Activated naive CD4-positive, alpha-beta T cell treated with anti-CD3 and anti-CD28 coated beads, Interleukin-2, amount 50 U/mL, for 72 hours (primary cell): Measurements from ENCODE around the gene PAQR8. TPM values are rescaled to one million over a fixed set of nuclear protein-coding genes. Genes with fewer than 3 reads are reported as not detected.

ENCODE experiments used
- ATAC-seq, 2 donors: fragments of 150-1000 bp; cut with Tn5 transposase; 2 replicates each; pipeline ENCODE4 v1.10.0; 2021; ENCODE audit warnings: mild to moderate bottlenecking in 2 of 2, moderate library complexity in 2 of 2
- DNase-seq, 2 donors: peaks; one replicate each; pipeline ENCODE4 v3.0.0; 2021 to 2022; ENCODE audit warnings: low spot score in 2 of 2
- H3K27ac Mint-ChIP-seq, 2 donors: one replicate each; pipeline ENCODE4 v1.8.0; 2022; ENCODE audit warnings: mild to moderate bottlenecking in 2 of 2, mixed read lengths in 2 of 2
- H3K36me3 Mint-ChIP-seq, 2 donors: one replicate each; pipeline ENCODE4 v1.8.0; 2022; ENCODE audit warnings: mixed read lengths in 2 of 2
- H3K9me3 Mint-ChIP-seq, 2 donors: one replicate each; pipeline ENCODE4 v1.8.0; 2022; ENCODE audit warnings: mixed read lengths in 2 of 2
- total RNA-seq, 2 donors: library from RNA; stranded (reverse); gene quantifications; one replicate each; pipeline ENCODE4 v1.2.3, GENCODE V29; 2022

PAQR8 gene
- total RNA-seq, 2 donors from 2014 or later, result 8.0 to 11.4 TPM

DNA sequence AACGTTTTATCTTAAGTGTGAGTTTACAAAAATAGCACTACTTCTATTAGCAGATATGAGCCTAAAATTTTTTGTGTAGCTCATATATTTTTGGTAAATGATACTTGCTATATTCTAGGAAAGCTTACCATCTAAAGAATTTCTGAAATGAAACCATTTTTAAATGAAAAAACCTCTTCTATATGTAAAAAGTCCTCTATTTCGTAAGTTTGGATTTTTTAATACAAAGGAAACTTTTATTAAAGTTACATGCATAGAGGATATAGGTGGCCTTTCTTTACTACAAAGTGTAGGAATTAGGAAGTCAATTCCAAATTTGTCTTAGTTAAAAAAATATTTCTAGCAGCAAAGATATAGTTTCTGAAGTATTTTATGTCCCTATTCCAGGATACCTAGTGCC is 77.0 kb downstream of the PAQR8 start:
- Mint-ChIP-seq H3K36me3 (no peaks in the 10 kb centered on the region), H3K27ac (no peak overlapping the region), H3K9me3 (no peaks in the 10 kb centered on the region)
- ATAC-seq (no peak), DNase-seq (no peak)

GRCh38 chr6:52454556-52454955 is 92.6 kb downstream of the PAQR8 start:
- ATAC-seq, result no peak
- no peak overlapping the region for H3K27ac Mint-ChIP-seq
- no peak for DNase-seq
- peaks cover 19 to 21% of the 10 kb centered on the region in 2 donors for H3K36me3 Mint-ChIP-seq
- H3K9me3 Mint-ChIP-seq, result peaks cover 16% of the 10 kb centered on the region in 2 donors

- peaks cover 0 to 4% of the 10 kb centered on the region in 2 donors for H3K9me3 Mint-ChIP-seq
Measured at GRCh38 chr6:52457096-52457495, 95.1 kb downstream of the PAQR8 start.

More at GRCh38 chr6:52457096-52457495, 95.1 kb downstream of the PAQR8 start:
- DNase-seq (no peak), ATAC-seq (no peak)
- Mint-ChIP-seq H3K36me3 (no peaks in the 10 kb centered on the region), H3K27ac (no peak overlapping the region)

Other genes starting within 250 kb of the PAQR8 start
- 1 to 10 TPM in 1 of 2 donors, under 1 TPM in 1; 0.14 to 1.3 TPM for gene IL17A, start 175.8 kb upstream of the PAQR8 start, total RNA-seq
- 10 to 100 TPM in 1 of 2 donors, 1 to 10 TPM in 1; 6.2 to 13.9 TPM for gene IL17F, start 117.7 kb upstream of the PAQR8 start, total RNA-seq
- 100 to 1,000 TPM; 239 to 276 TPM for gene MCM3, start 77.4 kb upstream of the PAQR8 start, total RNA-seq
- gene EFHC1, start 58.2 kb downstream of the PAQR8 start, total RNA-seq, result 1 to 10 TPM; 4.4 to 6.4 TPM
- gene TRAM2, start 214.9 kb downstream of the PAQR8 start, total RNA-seq, result 1 to 10 TPM; 3.2 to 3.8 TPM